Measurements from ENCODE around the gene AASDH.

DNA sequence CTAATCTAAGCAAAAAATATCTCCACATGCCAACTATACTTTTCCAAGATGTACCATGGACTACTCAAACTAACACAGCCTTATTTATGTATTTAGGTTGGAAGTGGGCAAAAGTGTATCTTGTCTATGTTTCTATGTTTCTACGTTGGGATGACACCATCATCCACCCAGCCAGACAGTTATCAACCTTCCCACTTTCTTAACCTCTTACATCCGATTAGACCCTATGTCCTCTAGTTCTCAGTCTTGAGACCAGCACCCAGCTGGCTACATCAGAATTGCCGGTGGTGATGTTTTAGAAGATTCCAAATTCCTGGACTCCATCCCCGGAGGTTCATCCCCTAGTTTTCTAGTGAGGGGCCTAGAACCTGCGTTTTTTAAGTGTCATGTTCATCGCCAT lies 1.0 kb upstream of the AASDH start:
- TF ChIP-seq, protein P1, sequence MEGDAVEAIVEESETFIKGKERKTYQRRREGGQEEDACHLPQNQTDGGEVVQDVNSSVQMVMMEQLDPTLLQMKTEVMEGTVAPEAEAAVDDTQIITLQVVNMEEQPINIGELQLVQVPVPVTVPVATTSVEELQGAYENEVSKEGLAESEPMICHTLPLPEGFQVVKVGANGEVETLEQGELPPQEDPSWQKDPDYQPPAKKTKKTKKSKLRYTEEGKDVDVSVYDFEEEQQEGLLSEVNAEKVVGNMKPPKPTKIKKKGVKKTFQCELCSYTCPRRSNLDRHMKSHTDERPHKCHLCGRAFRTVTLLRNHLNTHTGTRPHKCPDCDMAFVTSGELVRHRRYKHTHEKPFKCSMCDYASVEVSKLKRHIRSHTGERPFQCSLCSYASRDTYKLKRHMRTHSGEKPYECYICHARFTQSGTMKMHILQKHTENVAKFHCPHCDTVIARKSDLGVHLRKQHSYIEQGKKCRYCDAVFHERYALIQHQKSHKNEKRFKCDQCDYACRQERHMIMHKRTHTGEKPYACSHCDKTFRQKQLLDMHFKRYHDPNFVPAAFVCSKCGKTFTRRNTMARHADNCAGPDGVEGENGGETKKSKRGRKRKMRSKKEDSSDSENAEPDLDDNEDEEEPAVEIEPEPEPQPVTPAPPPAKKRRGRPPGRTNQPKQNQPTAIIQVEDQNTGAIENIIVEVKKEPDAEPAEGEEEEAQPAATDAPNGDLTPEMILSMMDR (IDR thresholded peaks at IDR 0.05; ENCODE audit: insufficient read depth, low read depth, low read length): no peak
- TF ChIP-seq EZH2 (IDR thresholded peaks at IDR 0.05; ENCODE audit: insufficient read depth, low read length): no peak
